Activated CD8-positive, alpha-beta T cell treated with anti-CD3 and anti-CD28 coated beads, Interleukin-2, amount 10 ng/mL, durations not matched to agents 7 days and 5 days (primary cell): Measurements from ENCODE around the gene MPZL1. TPM values are rescaled to one million over a fixed set of nuclear protein-coding genes. Genes with fewer than 3 reads are reported as not detected.

ENCODE experiments used
- ATAC-seq: fragments of 150-1000 bp; cut with Tn5 transposase; one replicate; pipeline ENCODE4 v1.10.0; 2021; ENCODE audit warnings: moderate library complexity
- CTCF ChIA-PET: fragments of 350-600 bp; sonication (Branson Sonifier 250); formaldehyde crosslinking; loops from one replicate; lab custom pipeline; 2021; ENCODE audit warnings: antibody characterized with exemption; lab: Charles Lee
- POLR2A ChIA-PET: fragments of 350-600 bp; sonication (Branson Sonifier 250); formaldehyde crosslinking; loops from one replicate; lab custom pipeline; 2021; ENCODE audit warnings: antibody characterized with exemption; lab: Charles Lee
- DNase-seq: peaks from one replicate; pipeline ENCODE4 v3.0.0-alpha.2; 2020
- H3K27ac Mint-ChIP-seq: one replicate; pipeline ENCODE4 v1.8.0; 2021; ENCODE audit warnings: mild to moderate bottlenecking, mixed read lengths
- H3K27me3 Mint-ChIP-seq: one replicate; pipeline ENCODE4 v1.8.0; 2021; ENCODE audit warnings: low read depth, mixed read lengths
- H3K36me3 Mint-ChIP-seq: one replicate; pipeline ENCODE4 v1.8.0; 2021; ENCODE audit warnings: low read depth, mixed read lengths
- H3K4me1 Mint-ChIP-seq: one replicate; pipeline ENCODE4 v1.8.0; 2021; ENCODE audit warnings: low read depth, mixed read lengths
- H3K4me3 Mint-ChIP-seq: one replicate; pipeline ENCODE4 v1.8.0; 2021; ENCODE audit warnings: mild to moderate bottlenecking, mixed read lengths
- H3K9me3 Mint-ChIP-seq: one replicate; pipeline ENCODE4 v1.8.0; 2022; ENCODE audit warnings: mixed read lengths; ENCODE audit not compliant: insufficient read depth
- total RNA-seq, 2 experiments: library from RNA; stranded (reverse); gene quantifications; one replicate each; pipeline ENCODE4 v1.2.3, GENCODE V29; 2021

Gene MPZL1
- 10 to 100 TPM; 12.5 to 13.6 TPM for total RNA-seq

GRCh38 chr1:167721617-167722151 lies at the start of gene MPZL1:
Gene MPZL1, plus strand, starts transcription at chr1:167721982. Its CDS starts 170 bp downstream, at chr1:167722152.
- ChIA-PET CTCF (interaction anchor here (1.0 to 1.2 kb wide), 2 partner anchors 40 to 361 kb away, joined by 3 to 4 read pairs; no protein-coding TSS in a partner anchor), POLR2A (interaction anchor here (1.5 kb wide), 1 partner anchor 214 kb away, joined by 7 read pairs; no protein-coding TSS in a partner anchor)
- Mint-ChIP-seq H3K9me3 (no peaks in the 10 kb centered on the region), H3K36me3 (peaks cover 3% of the 10 kb centered on the region), H3K27me3 (no peaks in the 10 kb centered on the region), H3K4me3 (peak within 1 kb of the TSS; percentile 87), H3K4me1 (peaks cover 46% of the 10 kb centered on the region), H3K27ac (peak within 1 kb of the TSS; percentile 81)
- ATAC-seq, result peak; percentile 99
- DNase-seq, result peak; percentile 93

DNA sequence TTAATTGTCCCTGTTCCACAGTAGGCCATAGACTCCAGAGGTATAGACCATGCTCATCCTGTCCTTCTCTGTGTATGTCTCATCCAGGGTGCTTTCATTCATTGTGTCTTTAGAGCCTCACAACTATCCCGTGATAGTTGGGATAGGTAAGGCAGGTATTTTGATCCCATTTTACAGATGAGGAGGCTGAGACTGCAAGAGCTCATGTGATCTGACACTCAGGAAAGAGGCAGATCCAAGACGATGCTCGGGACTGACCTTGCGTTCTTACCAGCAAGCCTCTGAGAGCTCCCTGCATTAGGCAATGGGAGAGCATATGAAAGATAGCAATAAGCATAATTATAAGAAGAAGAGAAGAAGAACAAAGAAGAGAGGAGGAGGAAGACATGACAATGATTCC lies 49.0 kb upstream of the MPZL1 start:
- DNase-seq (no peak), ATAC-seq (no peak)
- H3K9me3 Mint-ChIP-seq, result no peaks in the 10 kb centered on the region
- ChIA-PET POLR2A (interaction anchor here (1.6 kb wide), 1 partner anchor 13 kb away, joined by 4 read pairs; no protein-coding TSS in a partner anchor), CTCF (interaction anchor here (3.8 kb wide), 1 partner anchor 72 kb away, joined by 20 read pairs; no protein-coding TSS in a partner anchor)
- peaks cover 37% of the 10 kb centered on the region for H3K4me1 Mint-ChIP-seq
- peaks cover 84% of the 10 kb centered on the region for H3K36me3 Mint-ChIP-seq
- no peak overlapping the region for H3K27ac Mint-ChIP-seq
- H3K4me3 Mint-ChIP-seq, result no peak overlapping the region
- no peaks in the 10 kb centered on the region for H3K27me3 Mint-ChIP-seq

GRCh38 chr1:167673265-167673664 lies 48.5 kb upstream of the MPZL1 start:
- Mint-ChIP-seq H3K4me3 (no peak overlapping the region), H3K27ac (no peak overlapping the region), H3K4me1 (peaks cover 37% of the 10 kb centered on the region), H3K9me3 (no peaks in the 10 kb centered on the region), H3K36me3 (peaks cover 83% of the 10 kb centered on the region), H3K27me3 (no peaks in the 10 kb centered on the region)
- ATAC-seq (no peak), DNase-seq (no peak)
- POLR2A ChIA-PET, result interaction anchor here (1.6 kb wide), 1 partner anchor 13 kb away, joined by 4 read pairs; no protein-coding TSS in a partner anchor
- CTCF ChIA-PET, result interaction anchor here (0.6 to 3.8 kb wide), 3 partner anchors 15 to 79 kb away, joined by 3 to 20 read pairs (median 19); no protein-coding TSS in a partner anchor

- Mint-ChIP-seq H3K9me3 (no peaks in the 10 kb centered on the region), H3K4me1 (peaks cover 32% of the 10 kb centered on the region), H3K27me3 (no peaks in the 10 kb centered on the region), H3K27ac (no peak overlapping the region), H3K4me3 (no peak overlapping the region), H3K36me3 (peaks cover 75% of the 10 kb centered on the region)
- ChIA-PET POLR2A (interaction anchor here (1.6 kb wide), 1 partner anchor 14 kb away, joined by 4 read pairs; no protein-coding TSS in a partner anchor), CTCF (interaction anchor here (3.4 to 3.8 kb wide), 2 partner anchors 14 to 73 kb away, joined by 19 to 20 read pairs; no protein-coding TSS in a partner anchor)
- DNase-seq (no peak), ATAC-seq (no peak)
Measured at GRCh38 chr1:167674156-167674555, 47.6 kb upstream of the MPZL1 start.

DNA sequence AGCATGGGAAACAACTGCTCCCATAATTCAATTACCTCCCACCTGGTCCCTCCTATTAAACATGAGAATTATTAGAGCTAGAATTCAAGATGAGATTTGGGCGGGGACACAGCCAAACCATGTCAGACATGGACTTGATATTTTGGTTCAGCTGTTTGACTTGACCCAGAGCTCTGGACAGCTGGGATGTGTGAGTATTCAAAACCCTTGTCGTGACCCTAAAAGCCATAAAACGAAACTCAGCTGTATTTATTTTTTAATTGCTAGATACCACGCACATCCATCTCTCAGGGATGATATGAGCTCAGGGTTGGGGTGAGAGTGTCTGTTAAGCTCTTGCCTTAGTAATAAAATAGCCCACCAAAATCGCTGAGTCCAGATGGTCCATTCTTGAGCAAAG lies 46.3 kb upstream of the MPZL1 start:
- Mint-ChIP-seq H3K27ac (no peak overlapping the region), H3K27me3 (no peaks in the 10 kb centered on the region), H3K36me3 (peaks cover 64% of the 10 kb centered on the region), H3K4me3 (no peak overlapping the region), H3K9me3 (no peaks in the 10 kb centered on the region), H3K4me1 (peaks cover 31% of the 10 kb centered on the region)
- DNase-seq (no peak), ATAC-seq (no peak)
- POLR2A ChIA-PET, result no interaction called here
- CTCF ChIA-PET, result interaction anchor here (0.9 to 3.8 kb wide), 3 partner anchors 13 to 407 kb away, joined by 3 to 20 read pairs (median 19); no protein-coding TSS in a partner anchor

GRCh38 chr1:167676205-167676915 lies 45.4 kb upstream of the MPZL1 start:
- H3K4me1 Mint-ChIP-seq, result peaks cover 22% of the 10 kb centered on the region
- peak overlapping the region; percentile 12 for H3K27ac Mint-ChIP-seq
- CTCF ChIA-PET, result interaction anchor here (3.4 to 3.8 kb wide), 2 partner anchors 12 to 76 kb away, joined by 19 to 20 read pairs; no protein-coding TSS in a partner anchor
- DNase-seq (no peak), ATAC-seq (no peak)
- no peak overlapping the region for H3K4me3 Mint-ChIP-seq
- POLR2A ChIA-PET, result no interaction called here
- H3K9me3 Mint-ChIP-seq, result no peaks in the 10 kb centered on the region
- H3K27me3 Mint-ChIP-seq, result no peaks in the 10 kb centered on the region
- H3K36me3 Mint-ChIP-seq, result peaks cover 64% of the 10 kb centered on the region

- ATAC-seq (no peak), DNase-seq (no peak)
- H3K36me3 Mint-ChIP-seq, result peaks cover 64% of the 10 kb centered on the region
- peak overlapping the region; percentile 12 for H3K27ac Mint-ChIP-seq
- ChIA-PET CTCF (interaction anchor here (1.1 to 1.2 kb wide), 3 partner anchors 11 to 77 kb away, joined by 3 to 5 read pairs (median 3); no protein-coding TSS in a partner anchor), POLR2A (no interaction called here)
- no peak overlapping the region for H3K4me3 Mint-ChIP-seq
- peaks cover 15% of the 10 kb centered on the region for H3K4me1 Mint-ChIP-seq
- no peaks in the 10 kb centered on the region for H3K9me3 Mint-ChIP-seq
- no peaks in the 10 kb centered on the region for H3K27me3 Mint-ChIP-seq
Measured at GRCh38 chr1:167676916-167677848, 44.6 kb upstream of the MPZL1 start.

GRCh38 chr1:167678422-167678821 lies 43.4 kb upstream of the MPZL1 start:
- H3K9me3 Mint-ChIP-seq, result no peaks in the 10 kb centered on the region
- no peak for ATAC-seq
- DNase-seq, result no peak
- ChIA-PET CTCF (interaction anchor here (1.2 to 1.3 kb wide), 2 partner anchors 34 to 78 kb away, joined by 3 to 4 read pairs; no protein-coding TSS in a partner anchor), POLR2A (no interaction called here)
- H3K4me3 Mint-ChIP-seq, result no peak overlapping the region
- no peak overlapping the region for H3K27ac Mint-ChIP-seq
- peaks cover 54% of the 10 kb centered on the region for H3K36me3 Mint-ChIP-seq
- peaks cover 14% of the 10 kb centered on the region for H3K4me1 Mint-ChIP-seq
- no peaks in the 10 kb centered on the region for H3K27me3 Mint-ChIP-seq

DNA sequence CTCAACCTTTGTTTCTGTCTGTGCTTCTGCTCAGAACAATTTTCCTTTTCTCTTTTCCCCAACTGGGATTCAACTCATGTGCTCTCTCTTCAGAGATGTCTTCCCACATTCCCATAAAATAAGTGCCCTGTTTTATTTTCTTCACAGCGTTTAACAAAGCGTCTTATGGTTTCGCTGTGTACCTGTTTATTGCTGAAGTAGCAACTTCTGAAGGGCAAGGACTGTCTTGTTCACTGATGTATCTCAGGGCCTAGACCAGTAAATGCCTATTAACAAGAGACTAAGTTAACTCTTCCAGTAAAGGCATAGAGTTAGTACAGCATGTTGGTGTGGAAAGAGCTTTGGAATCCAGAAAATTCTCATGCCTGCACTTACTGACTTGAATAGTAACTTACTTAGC lies 42.9 kb upstream of the MPZL1 start:
- no peak overlapping the region for H3K4me3 Mint-ChIP-seq
- no peak for DNase-seq
- H3K27me3 Mint-ChIP-seq, result no peaks in the 10 kb centered on the region
- ChIA-PET CTCF (interaction anchor here (1.3 kb wide), 1 partner anchor 78 kb away, joined by 4 read pairs; no protein-coding TSS in a partner anchor), POLR2A (no interaction called here)
- H3K36me3 Mint-ChIP-seq, result peaks cover 53% of the 10 kb centered on the region
- H3K4me1 Mint-ChIP-seq, result peaks cover 14% of the 10 kb centered on the region
- H3K9me3 Mint-ChIP-seq, result no peaks in the 10 kb centered on the region
- ATAC-seq, result no peak
- no peak overlapping the region for H3K27ac Mint-ChIP-seq

DNA sequence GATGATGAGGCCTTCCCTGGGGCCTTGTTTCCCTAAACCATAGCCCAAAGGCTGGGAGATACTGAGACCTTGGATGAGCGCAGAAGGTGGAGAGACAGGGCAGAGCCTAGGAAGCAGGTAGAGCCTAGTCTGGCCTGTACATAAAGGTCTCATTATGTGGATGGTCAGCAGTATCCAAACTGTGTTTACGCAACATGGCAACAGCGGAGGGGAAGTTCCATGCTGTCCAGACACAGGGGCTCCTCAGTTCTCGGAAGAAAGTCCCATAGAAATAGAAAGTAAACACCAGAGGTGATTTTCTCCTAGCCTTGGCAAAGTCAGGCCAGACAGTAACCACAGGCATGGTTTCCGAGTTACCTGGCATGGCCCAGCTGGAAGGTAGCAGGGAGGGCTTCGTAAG lies 42.1 kb upstream of the MPZL1 start:
- Mint-ChIP-seq H3K4me3 (no peak overlapping the region), H3K27ac (no peak overlapping the region), H3K4me1 (peaks cover 17% of the 10 kb centered on the region), H3K9me3 (no peaks in the 10 kb centered on the region), H3K27me3 (no peaks in the 10 kb centered on the region), H3K36me3 (peaks cover 53% of the 10 kb centered on the region)
- CTCF ChIA-PET, result interaction anchor here (1.3 kb wide), 1 partner anchor 79 kb away, joined by 4 read pairs; no protein-coding TSS in a partner anchor
- DNase-seq (no peak), ATAC-seq (no peak)
- POLR2A ChIA-PET, result no interaction called here

GRCh38 chr1:167681024-167681423 lies 40.8 kb upstream of the MPZL1 start:
- no peaks in the 10 kb centered on the region for H3K9me3 Mint-ChIP-seq
- H3K36me3 Mint-ChIP-seq, result peaks cover 57% of the 10 kb centered on the region
- ChIA-PET POLR2A (no interaction called here), CTCF (interaction anchor here (1.2 to 1.3 kb wide), 2 partner anchors 81 to 125 kb away, joined by 3 read pairs; no protein-coding TSS in a partner anchor)
- peak overlapping the region; percentile 51 for H3K27ac Mint-ChIP-seq
- no peak overlapping the region for H3K4me3 Mint-ChIP-seq
- ATAC-seq (no peak), DNase-seq (no peak)
- H3K27me3 Mint-ChIP-seq, result no peaks in the 10 kb centered on the region
- peaks cover 13% of the 10 kb centered on the region for H3K4me1 Mint-ChIP-seq
